ENCODE measurements around the gene PGLYRP3. TPM values are rescaled to one million over a fixed set of nuclear protein-coding genes. Genes with fewer than 3 reads are reported as not detected.

PGLYRP3 gene
- total RNA-seq, 6 donors from 2014 or later, result not detected

GRCh38 chr1:153309441-153309840 is 3.3 kb downstream of the PGLYRP3 start:
- 60 to 86% methylated on average over 2 of the region's 2 CpGs for WGBS, 2 donors
- H3K4me1 ChIP-seq, result no peaks in the 10 kb centered on the region
- TF ChIP-seq CTCF (IDR thresholded peaks at IDR 0.05), result no peak
- TF ChIP-seq EP300 (IDR thresholded peaks at IDR 0.05), result no peak
- TF ChIP-seq POLR2A (IDR thresholded peaks at IDR 0.05), result no peak
- TF ChIP-seq POLR2AphosphoS5 (IDR thresholded peaks at IDR 0.05), result no peak
- no peak for DNase-seq
- no peak overlapping the region for H3K4me3 ChIP-seq
- H3K27ac ChIP-seq, result no peak overlapping the region
- no peaks in the 10 kb centered on the region for H3K9me3 ChIP-seq
- no peak for ATAC-seq (ENCODE audit: low FRiP score in 2 of 2)
- H3K36me3 ChIP-seq, result no peaks in the 10 kb centered on the region
- no peaks in the 10 kb centered on the region for H3K27me3 ChIP-seq

GRCh38 chr1:153308540-153308939 is 4.2 kb downstream of the PGLYRP3 start:
- Histone ChIP-seq H3K27me3 (no peaks in the 10 kb centered on the region), H3K4me3 (no peak overlapping the region), H3K27ac (no peak overlapping the region), H3K36me3 (no peaks in the 10 kb centered on the region), H3K4me1 (no peaks in the 10 kb centered on the region), H3K9me3 (no peaks in the 10 kb centered on the region)
- no peak for TF ChIP-seq POLR2AphosphoS5 (IDR thresholded peaks at IDR 0.05)
- no peak for TF ChIP-seq EP300 (IDR thresholded peaks at IDR 0.05)
- TF ChIP-seq POLR2A (IDR thresholded peaks at IDR 0.05), result no peak
- no peak for TF ChIP-seq CTCF (IDR thresholded peaks at IDR 0.05)
- 83 to 91% methylated on average over 2 of the region's 2 CpGs for WGBS, 2 donors
- DNase-seq, result no peak
- no peak for ATAC-seq (ENCODE audit: low FRiP score in 2 of 2)

- ATAC-seq (ENCODE audit: low FRiP score in 2 of 2) (peak in 1 of 2 donors; percentile 20), DNase-seq (no peak)
- Histone ChIP-seq H3K9me3 (no peaks in the 10 kb centered on the region), H3K4me1 (no peaks in the 10 kb centered on the region), H3K36me3 (no peaks in the 10 kb centered on the region), H3K27ac (no peak overlapping the region), H3K27me3 (no peaks in the 10 kb centered on the region), H3K4me3 (no peak overlapping the region)
- no peak for TF ChIP-seq POLR2A (IDR thresholded peaks at IDR 0.05)
- no peak for TF ChIP-seq EP300 (IDR thresholded peaks at IDR 0.05)
- TF ChIP-seq POLR2AphosphoS5 (IDR thresholded peaks at IDR 0.05), result no peak
- no peak for TF ChIP-seq CTCF (IDR thresholded peaks at IDR 0.05)
- 82 to 83% methylated on average over 7 to 10 of the region's 10 CpGs for WGBS, 2 donors
Observed at GRCh38 chr1:153307221-153307600, 5.5 kb downstream of the PGLYRP3 start.

GRCh38 chr1:153306303-153307220 is 6.2 kb downstream of the PGLYRP3 start:
- H3K27me3 ChIP-seq, result no peaks in the 10 kb centered on the region
- H3K36me3 ChIP-seq, result no peaks in the 10 kb centered on the region
- DNase-seq (no peak), ATAC-seq (ENCODE audit: low FRiP score in 2 of 2) (peak in 1 of 2 donors; percentile 27)
- 77 to 83% methylated on average over 19 to 22 of the region's 22 CpGs for WGBS, 2 donors
- TF ChIP-seq POLR2A (IDR thresholded peaks at IDR 0.05) (no peak), EP300 (IDR thresholded peaks at IDR 0.05) (no peak), CTCF (IDR thresholded peaks at IDR 0.05) (no peak), POLR2AphosphoS5 (IDR thresholded peaks at IDR 0.05) (no peak)
- no peak overlapping the region for H3K4me3 ChIP-seq
- no peaks in the 10 kb centered on the region for H3K4me1 ChIP-seq
- H3K27ac ChIP-seq, result no peak overlapping the region
- no peaks in the 10 kb centered on the region for H3K9me3 ChIP-seq

- Histone ChIP-seq H3K27me3 (no peaks in the 10 kb centered on the region), H3K9me3 (no peaks in the 10 kb centered on the region), H3K36me3 (no peaks in the 10 kb centered on the region), H3K4me1 (no peaks in the 10 kb centered on the region), H3K27ac (no peak overlapping the region), H3K4me3 (no peak overlapping the region)
- 88 to 89% methylated on average over 6 of the region's 6 CpGs for WGBS, 2 donors
- DNase-seq, result no peak
- no peak for ATAC-seq (ENCODE audit: low FRiP score in 2 of 2)
- TF ChIP-seq EP300 (IDR thresholded peaks at IDR 0.05) (no peak), POLR2AphosphoS5 (IDR thresholded peaks at IDR 0.05) (no peak), CTCF (IDR thresholded peaks at IDR 0.05) (no peak), POLR2A (IDR thresholded peaks at IDR 0.05) (no peak)
Observed at GRCh38 chr1:153305682-153306081, 7.1 kb downstream of the PGLYRP3 start.

All from upper lobe of left lung (tissue), 6 donors.